ENCODE data around the gene BFSP1.

BFSP1 gene

GRCh38 chr20:17498641-17499040 lies 32.5 kb downstream of the BFSP1 start:
- H3K27ac ChIP-seq: no peak overlapping the region
- no peak for TF ChIP-seq ZFX (IDR thresholded peaks at IDR 0.05; ENCODE audit: borderline replicate concordance)
- TF ChIP-seq CTCF (IDR thresholded peaks at IDR 0.05): no peak

- TF ChIP-seq CTCF (IDR thresholded peaks at IDR 0.05) (no peak), ZFX (IDR thresholded peaks at IDR 0.05; ENCODE audit: borderline replicate concordance) (no peak)
- no peak overlapping the region for H3K27ac ChIP-seq
Measured at GRCh38 chr20:17497821-17498580, 33.2 kb downstream of the BFSP1 start.

GRCh38 chr20:17495826-17496225 lies 35.4 kb downstream of the BFSP1 start:
- no peak overlapping the region for H3K27ac ChIP-seq

GRCh38 chr20:17494201-17494600 lies 37.0 kb downstream of the BFSP1 start:
- H3K27ac ChIP-seq: no peak overlapping the region
- TF ChIP-seq ZFX (IDR thresholded peaks at IDR 0.05; ENCODE audit: borderline replicate concordance): no peak
- TF ChIP-seq CTCF (IDR thresholded peaks at IDR 0.05): no peak

More at GRCh38 chr20:17495826-17496225, 35.4 kb downstream of the BFSP1 start:
- TF ChIP-seq CTCF (IDR thresholded peaks at IDR 0.05) (no peak), ZFX (IDR thresholded peaks at IDR 0.05; ENCODE audit: borderline replicate concordance) (no peak)

- no peak overlapping the region for H3K27ac ChIP-seq
- TF ChIP-seq ZFX (IDR thresholded peaks at IDR 0.05; ENCODE audit: borderline replicate concordance) (no peak), CTCF (IDR thresholded peaks at IDR 0.05) (no peak)
Measured at GRCh38 chr20:17493173-17493572, 38.0 kb downstream of the BFSP1 start.

- TF ChIP-seq CTCF (IDR thresholded peaks at IDR 0.05): no peak
- no peak for TF ChIP-seq ZFX (IDR thresholded peaks at IDR 0.05; ENCODE audit: borderline replicate concordance)
- H3K27ac ChIP-seq: no peak overlapping the region
Measured at GRCh38 chr20:17491488-17491887, 39.7 kb downstream of the BFSP1 start.

- no peak overlapping the region for H3K27ac ChIP-seq
- no peak for TF ChIP-seq ZFX (IDR thresholded peaks at IDR 0.05; ENCODE audit: borderline replicate concordance)
- no peak for TF ChIP-seq CTCF (IDR thresholded peaks at IDR 0.05)
Measured at GRCh38 chr20:17491041-17491440, 40.1 kb downstream of the BFSP1 start.

Measured in 22Rv1 (cell line).